ENCODE data around the gene CDT1. TPM values are rescaled to one million over a fixed set of nuclear protein-coding genes. Genes with fewer than 3 reads are reported as not detected.

Gene CDT1
- total and polyA plus RNA-seq, 2 experiments from 2014 or later = 32.6 to 187 TPM

DNA sequence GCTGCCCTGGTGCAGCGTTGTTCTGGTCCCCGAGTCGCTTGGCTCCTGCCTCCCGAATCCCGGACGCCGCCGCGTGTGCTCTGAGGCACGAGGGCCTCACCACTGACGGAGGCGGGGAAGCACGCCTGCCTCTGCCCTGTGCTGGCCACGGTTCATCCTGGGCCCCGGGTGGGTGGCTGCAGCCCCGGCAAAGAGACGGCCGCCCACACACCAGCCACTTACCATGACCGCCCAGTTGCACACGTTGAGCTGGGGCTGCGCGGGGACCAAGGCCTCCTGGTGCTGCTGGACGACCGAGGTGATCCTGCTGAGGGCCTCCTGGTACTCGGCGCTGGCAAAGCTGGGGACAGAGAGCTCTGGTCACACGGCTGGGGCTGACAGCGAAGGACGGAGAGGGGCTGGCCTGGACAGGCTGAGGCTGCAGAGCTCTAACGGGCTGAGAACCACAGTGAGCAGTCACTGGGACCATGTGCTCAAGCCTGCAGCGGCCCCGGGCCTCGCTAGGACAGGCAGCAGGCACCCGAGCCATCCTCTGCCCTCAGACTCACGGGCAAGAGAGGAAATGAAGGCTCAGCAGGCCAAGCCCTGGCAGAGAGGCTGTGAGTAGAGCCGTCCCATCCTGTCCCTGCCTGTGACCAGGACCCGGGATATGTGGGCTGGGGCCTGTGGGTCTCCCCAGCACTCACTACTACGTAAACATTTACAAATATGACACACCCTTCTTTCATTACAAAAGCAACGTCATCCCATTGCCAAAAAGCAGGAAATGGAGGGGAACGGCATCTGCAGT, 14.4 kb downstream of the CDT1 start:
- H3K36me3 Mint-ChIP-seq (ENCODE audit: low read depth) = peaks cover under 1% of the 10 kb centered on the region; the same call in 1 of the 3 replicates
- ATAC-seq (no peak), DNase-seq (ENCODE audit: low spot score) (no peak)
- no peak overlapping the region for H3K27ac ChIP-seq (ENCODE audit: low read depth)
- H3K4me3 ChIP-seq = no peak overlapping the region
- H3K9me3 Mint-ChIP-seq = no peaks in the 10 kb centered on the region
- H3K27me3 Mint-ChIP-seq (ENCODE audit: insufficient read depth, low read depth, poor library complexity) = peaks cover 8% of the 10 kb centered on the region
- H3K27ac Mint-ChIP-seq = no peak overlapping the region
- no peaks in the 10 kb centered on the region for H3K36me3 ChIP-seq (ENCODE audit: insufficient read depth)
- H2AFZ ChIP-seq = no peak overlapping the region
- H3K4me1 Mint-ChIP-seq = peaks cover 9% of the 10 kb centered on the region; the same call in 1 of the 3 replicates
- TF ChIP-seq ZNF114 (CRISPR knock-in tag; IDR thresholded peaks at IDR 0.05) (no peak), ZNF331 (CRISPR knock-in tag; IDR thresholded peaks at IDR 0.05; ENCODE audit: low read depth) (no peak), EZH2 (IDR thresholded peaks at IDR 0.05; ENCODE audit: low read depth, unreplicated experiment) (no peak), POLR2AphosphoS5 (IDR thresholded peaks at IDR 0.05; ENCODE audit: low read depth) (no peak), JUNB (IDR thresholded peaks at IDR 0.05; ENCODE audit: unreplicated experiment) (no peak), CREB1 (CRISPR knock-in tag; IDR thresholded peaks at IDR 0.05; ENCODE audit: low read depth) (no peak)
- H3F3A ChIP-seq (replicated peaks; ENCODE audit: low read depth) = 0 out of 2 replicates have a peak, but pooled peaks cover under 1% of the 10 kb centered on the region
- H3K4me3 Mint-ChIP-seq = no peak overlapping the region
- H3K27me3 ChIP-seq (ENCODE audit: insufficient read depth) = no peaks in the 10 kb centered on the region
- H3K9me2 ChIP-seq (ENCODE audit: insufficient read depth) = no peaks in the 10 kb centered on the region
- H3K4me2 ChIP-seq = no peak overlapping the region
- H4K20me1 ChIP-seq (replicated peaks; ENCODE audit: insufficient read depth) = no peaks in the 10 kb centered on the region
- H3K4me1 ChIP-seq (ENCODE audit: insufficient read depth) = no peaks in the 10 kb centered on the region
- no peaks in the 10 kb centered on the region for H3K79me2 ChIP-seq (replicated peaks; ENCODE audit: insufficient read depth)

DNA sequence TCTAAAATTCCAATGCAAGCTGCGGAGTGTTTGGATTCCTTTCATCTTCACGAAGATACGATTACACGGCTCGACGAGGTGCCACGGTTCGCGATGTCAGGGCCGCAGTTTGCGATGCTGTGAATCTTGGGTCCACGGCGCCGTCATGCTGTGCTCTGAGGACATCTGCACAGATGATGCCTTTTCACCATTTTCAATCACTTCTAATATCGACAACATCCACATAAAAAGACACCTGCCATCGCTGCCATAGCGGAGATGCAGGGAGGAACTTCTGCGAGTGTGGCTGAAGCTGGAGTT, 14.9 kb downstream of the CDT1 start:
- H2AFZ ChIP-seq = no peak overlapping the region
- Mint-ChIP-seq H3K36me3 (ENCODE audit: low read depth) (peaks cover 3% of the 10 kb centered on the region; the same call in 2 of the 3 replicates), H3K4me1 (peaks cover 9% of the 10 kb centered on the region; the same call in 1 of the 3 replicates), H3K4me3 (no peak overlapping the region), H3K27ac (no peak overlapping the region), H3K27me3 (ENCODE audit: insufficient read depth, low read depth, poor library complexity) (peaks cover 6% of the 10 kb centered on the region), H3K9me3 (no peaks in the 10 kb centered on the region; the same call in 2 of the 3 replicates)
- TF ChIP-seq, protein P1, sequence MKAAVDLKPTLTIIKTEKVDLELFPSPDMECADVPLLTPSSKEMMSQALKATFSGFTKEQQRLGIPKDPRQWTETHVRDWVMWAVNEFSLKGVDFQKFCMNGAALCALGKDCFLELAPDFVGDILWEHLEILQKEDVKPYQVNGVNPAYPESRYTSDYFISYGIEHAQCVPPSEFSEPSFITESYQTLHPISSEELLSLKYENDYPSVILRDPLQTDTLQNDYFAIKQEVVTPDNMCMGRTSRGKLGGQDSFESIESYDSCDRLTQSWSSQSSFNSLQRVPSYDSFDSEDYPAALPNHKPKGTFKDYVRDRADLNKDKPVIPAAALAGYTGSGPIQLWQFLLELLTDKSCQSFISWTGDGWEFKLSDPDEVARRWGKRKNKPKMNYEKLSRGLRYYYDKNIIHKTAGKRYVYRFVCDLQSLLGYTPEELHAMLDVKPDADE (IDR thresholded peaks at IDR 0.05) = no peak
- no peak for TF ChIP-seq NANOG (IDR thresholded peaks at IDR 0.05; ENCODE audit: borderline replicate concordance)
- no peak for TF ChIP-seq STAT1 (IDR thresholded peaks at IDR 0.05; ENCODE audit: unreplicated experiment)
- no peak for TF ChIP-seq EZH2phosphoT487 (IDR thresholded peaks at IDR 0.05; ENCODE audit: unreplicated experiment)
- TF ChIP-seq, protein P2, sequence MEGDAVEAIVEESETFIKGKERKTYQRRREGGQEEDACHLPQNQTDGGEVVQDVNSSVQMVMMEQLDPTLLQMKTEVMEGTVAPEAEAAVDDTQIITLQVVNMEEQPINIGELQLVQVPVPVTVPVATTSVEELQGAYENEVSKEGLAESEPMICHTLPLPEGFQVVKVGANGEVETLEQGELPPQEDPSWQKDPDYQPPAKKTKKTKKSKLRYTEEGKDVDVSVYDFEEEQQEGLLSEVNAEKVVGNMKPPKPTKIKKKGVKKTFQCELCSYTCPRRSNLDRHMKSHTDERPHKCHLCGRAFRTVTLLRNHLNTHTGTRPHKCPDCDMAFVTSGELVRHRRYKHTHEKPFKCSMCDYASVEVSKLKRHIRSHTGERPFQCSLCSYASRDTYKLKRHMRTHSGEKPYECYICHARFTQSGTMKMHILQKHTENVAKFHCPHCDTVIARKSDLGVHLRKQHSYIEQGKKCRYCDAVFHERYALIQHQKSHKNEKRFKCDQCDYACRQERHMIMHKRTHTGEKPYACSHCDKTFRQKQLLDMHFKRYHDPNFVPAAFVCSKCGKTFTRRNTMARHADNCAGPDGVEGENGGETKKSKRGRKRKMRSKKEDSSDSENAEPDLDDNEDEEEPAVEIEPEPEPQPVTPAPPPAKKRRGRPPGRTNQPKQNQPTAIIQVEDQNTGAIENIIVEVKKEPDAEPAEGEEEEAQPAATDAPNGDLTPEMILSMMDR (conservative IDR thresholded peaks at IDR 0.05; ENCODE audit: low read depth in 2 of 2) = no peak
- TF ChIP-seq JUNB (IDR thresholded peaks at IDR 0.05; ENCODE audit: unreplicated experiment) = no peak
- H3K27ac ChIP-seq (ENCODE audit: low read depth) = no peak overlapping the region
- no peak overlapping the region for H3K4me3 ChIP-seq
- no peaks in the 10 kb centered on the region for H3K36me3 ChIP-seq (ENCODE audit: insufficient read depth)
- H4K20me1 ChIP-seq (replicated peaks; ENCODE audit: insufficient read depth) = no peaks in the 10 kb centered on the region
- no peaks in the 10 kb centered on the region for H3K27me3 ChIP-seq (ENCODE audit: insufficient read depth)
- H3K79me2 ChIP-seq (replicated peaks; ENCODE audit: insufficient read depth) = no peaks in the 10 kb centered on the region
- H3K4me2 ChIP-seq = no peak overlapping the region
- no peaks in the 10 kb centered on the region for H3F3A ChIP-seq (replicated peaks; ENCODE audit: low read depth)
- no peak for DNase-seq (ENCODE audit: low spot score)
- ATAC-seq = no peak
- H3K9me2 ChIP-seq (ENCODE audit: insufficient read depth) = no peaks in the 10 kb centered on the region
- no peaks in the 10 kb centered on the region for H3K4me1 ChIP-seq (ENCODE audit: insufficient read depth)
